ENCODE data around the gene CDK9.

Gene CDK9

DNA sequence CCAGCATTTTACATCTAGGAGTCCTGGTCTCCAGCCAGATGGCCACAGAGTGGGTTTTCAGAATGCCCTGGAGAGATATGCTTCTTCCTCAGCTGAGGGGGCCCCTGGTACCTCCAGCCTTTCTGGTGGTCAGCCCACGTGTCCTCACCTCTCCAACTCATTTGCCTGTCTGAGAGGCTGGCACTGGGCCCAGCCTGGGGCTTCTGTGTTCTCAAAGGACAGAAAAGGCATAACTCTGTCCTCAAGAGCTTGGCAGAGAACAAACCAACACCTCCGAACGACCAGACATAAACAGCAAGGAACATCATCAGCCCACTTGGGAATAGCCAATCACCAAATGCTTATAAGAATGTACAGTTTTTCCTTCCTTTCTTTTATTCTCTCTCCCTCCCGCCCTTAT lies 51.5 kb downstream of the CDK9 start:
- DNase-seq (ENCODE audit: low spot score) = no peak
- Histone ChIP-seq H3K4me1 (ENCODE audit: insufficient read depth, poor library complexity, severe bottlenecking) (peaks cover 9% of the 10 kb centered on the region), H3K9me3 (ENCODE audit: severe bottlenecking) (no peaks in the 10 kb centered on the region), H3K36me3 (ENCODE audit: low read depth) (no peaks in the 10 kb centered on the region), H3K4me3 (ENCODE audit: severe bottlenecking) (no peak overlapping the region), H3K27me3 (ENCODE audit: insufficient read depth, poor library complexity, severe bottlenecking) (no peaks in the 10 kb centered on the region), H3K27ac (ENCODE audit: poor library complexity, severe bottlenecking) (no peak overlapping the region)
- ATAC-seq (ENCODE audit: low read depth) = no peak
- TF ChIP-seq, protein P1, sequence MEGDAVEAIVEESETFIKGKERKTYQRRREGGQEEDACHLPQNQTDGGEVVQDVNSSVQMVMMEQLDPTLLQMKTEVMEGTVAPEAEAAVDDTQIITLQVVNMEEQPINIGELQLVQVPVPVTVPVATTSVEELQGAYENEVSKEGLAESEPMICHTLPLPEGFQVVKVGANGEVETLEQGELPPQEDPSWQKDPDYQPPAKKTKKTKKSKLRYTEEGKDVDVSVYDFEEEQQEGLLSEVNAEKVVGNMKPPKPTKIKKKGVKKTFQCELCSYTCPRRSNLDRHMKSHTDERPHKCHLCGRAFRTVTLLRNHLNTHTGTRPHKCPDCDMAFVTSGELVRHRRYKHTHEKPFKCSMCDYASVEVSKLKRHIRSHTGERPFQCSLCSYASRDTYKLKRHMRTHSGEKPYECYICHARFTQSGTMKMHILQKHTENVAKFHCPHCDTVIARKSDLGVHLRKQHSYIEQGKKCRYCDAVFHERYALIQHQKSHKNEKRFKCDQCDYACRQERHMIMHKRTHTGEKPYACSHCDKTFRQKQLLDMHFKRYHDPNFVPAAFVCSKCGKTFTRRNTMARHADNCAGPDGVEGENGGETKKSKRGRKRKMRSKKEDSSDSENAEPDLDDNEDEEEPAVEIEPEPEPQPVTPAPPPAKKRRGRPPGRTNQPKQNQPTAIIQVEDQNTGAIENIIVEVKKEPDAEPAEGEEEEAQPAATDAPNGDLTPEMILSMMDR (IDR thresholded peaks at IDR 0.05; ENCODE audit: poor library complexity, severe bottlenecking) = no peak

DNA sequence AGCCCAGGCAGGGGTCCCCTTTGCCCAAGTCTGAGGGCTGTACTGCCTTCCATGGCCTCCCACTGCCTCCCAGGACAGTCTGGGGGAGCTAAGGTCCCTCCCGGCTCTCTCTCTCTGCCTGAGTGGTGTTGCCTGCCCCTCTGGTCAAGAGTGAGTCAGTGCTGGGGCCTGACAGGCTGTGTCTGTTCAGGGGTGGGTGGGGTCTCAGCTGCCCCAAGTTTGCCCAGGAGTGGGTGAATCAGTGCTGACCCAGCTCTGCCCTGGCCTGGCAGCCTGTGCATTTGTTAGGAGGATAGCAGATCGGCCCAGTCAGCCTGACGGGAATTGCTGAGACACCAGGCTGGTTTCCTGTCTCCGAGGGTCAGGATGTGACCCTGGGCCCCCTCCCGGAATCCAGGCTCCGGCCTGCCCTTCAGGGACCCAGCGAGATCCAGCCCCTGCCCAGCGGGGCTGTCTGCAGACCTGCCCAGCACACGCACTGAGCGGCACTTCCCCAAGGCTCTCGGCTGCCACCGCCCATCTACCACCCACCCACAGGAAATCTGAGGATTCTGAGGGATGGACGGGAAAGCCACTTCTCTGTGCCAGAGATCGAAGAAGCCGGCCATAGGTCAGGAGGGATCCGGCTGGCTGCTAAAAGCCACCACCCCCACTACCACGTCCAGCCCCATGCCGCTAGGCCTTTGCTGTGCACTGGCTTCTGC lies 52.7 kb downstream of the CDK9 start:
- Histone ChIP-seq H3K27me3 (ENCODE audit: insufficient read depth, poor library complexity, severe bottlenecking) (no peaks in the 10 kb centered on the region), H3K4me3 (ENCODE audit: severe bottlenecking) (no peak overlapping the region), H3K27ac (ENCODE audit: poor library complexity, severe bottlenecking) (peak overlapping the region; percentile 55), H3K4me1 (ENCODE audit: insufficient read depth, poor library complexity, severe bottlenecking) (peaks cover 9% of the 10 kb centered on the region), H3K36me3 (ENCODE audit: low read depth) (0 out of 2 replicates have a peak, but pooled peaks cover 4% of the 10 kb centered on the region), H3K9me3 (ENCODE audit: severe bottlenecking) (no peaks in the 10 kb centered on the region)
- TF ChIP-seq, protein P1 (IDR thresholded peaks at IDR 0.05; ENCODE audit: poor library complexity, severe bottlenecking) = no peak
- ATAC-seq (ENCODE audit: low read depth) (peak; percentile 98), DNase-seq (ENCODE audit: low spot score) (no peak)
